Pons (tissue), 1 donor: ENCODE results near the gene PRMT7.
A peak's percentile ranks its signal among the peaks of the same experiment; 100 is the strongest.
"Not testable (repeated sequence)": the region's sequence is repeated elsewhere in the genome, so short reads cannot be mapped to it uniquely, and the experiment has no call there.

ENCODE experiments used
- DNase-seq: peaks from one replicate; pipeline ENCODE4 v3.0.0-alpha.2; 2016; ENCODE audit warnings: low spot score

Gene PRMT7

DNA sequence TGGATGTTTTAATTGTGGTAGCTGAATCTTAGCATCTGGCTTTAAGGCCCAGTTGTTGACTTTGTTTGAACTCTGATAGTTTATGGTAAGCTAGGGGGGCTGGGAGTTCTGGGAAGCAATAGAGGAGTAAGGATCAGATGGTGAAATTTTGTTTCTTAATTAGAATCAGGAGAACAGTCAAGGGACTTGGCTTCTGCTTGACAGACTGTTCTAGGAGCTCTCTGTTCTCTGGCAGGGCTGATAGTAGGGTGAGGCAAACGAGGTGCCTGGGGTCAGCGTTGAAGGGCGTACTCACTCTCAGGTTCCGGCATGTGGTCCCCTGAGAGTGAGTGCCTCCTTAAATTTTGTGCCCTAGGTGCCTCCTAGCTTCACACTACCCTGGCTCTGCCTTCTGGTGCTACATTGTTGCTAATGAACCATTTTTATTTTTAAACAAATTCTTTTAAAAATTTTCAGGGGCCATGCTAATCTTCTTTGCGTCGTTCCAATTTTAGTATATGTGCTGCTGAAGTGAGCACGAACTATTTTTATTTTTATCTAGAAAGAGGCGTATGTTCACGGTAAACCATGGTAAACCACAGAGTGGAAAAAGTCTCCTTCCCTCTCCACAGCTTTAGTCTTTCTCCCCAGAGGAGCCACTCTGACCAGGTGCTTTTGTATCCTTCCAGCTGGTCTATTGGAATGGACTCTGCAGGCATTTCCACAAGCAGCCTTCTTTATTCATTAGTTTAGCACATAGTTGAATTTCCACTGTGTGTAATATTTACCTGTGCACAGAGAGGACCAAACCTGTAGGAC is 26.8 kb upstream of the PRMT7 start:
- DNase-seq, result no peak

DNA sequence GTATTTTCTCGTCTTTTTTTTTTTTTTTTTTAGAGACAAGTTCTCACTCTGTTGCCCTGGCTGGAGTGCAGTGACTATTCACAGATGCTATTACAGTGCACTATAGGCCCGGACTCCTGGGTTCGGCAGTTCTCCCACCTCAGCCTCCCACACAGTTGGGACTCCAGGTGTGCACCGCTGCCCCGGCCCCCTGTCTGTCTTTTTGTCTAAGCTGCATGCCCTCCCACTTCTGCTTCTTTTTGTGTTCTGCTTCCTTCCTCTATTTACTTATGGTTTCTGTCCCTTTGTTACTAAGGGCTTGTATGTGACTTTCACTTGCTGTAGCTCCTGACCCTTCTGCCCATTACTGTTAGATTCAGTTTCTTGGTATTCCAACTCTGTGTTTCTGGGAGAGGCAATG is 26.0 kb upstream of the PRMT7 start:
- DNase-seq, result peak; percentile 53

DNA sequence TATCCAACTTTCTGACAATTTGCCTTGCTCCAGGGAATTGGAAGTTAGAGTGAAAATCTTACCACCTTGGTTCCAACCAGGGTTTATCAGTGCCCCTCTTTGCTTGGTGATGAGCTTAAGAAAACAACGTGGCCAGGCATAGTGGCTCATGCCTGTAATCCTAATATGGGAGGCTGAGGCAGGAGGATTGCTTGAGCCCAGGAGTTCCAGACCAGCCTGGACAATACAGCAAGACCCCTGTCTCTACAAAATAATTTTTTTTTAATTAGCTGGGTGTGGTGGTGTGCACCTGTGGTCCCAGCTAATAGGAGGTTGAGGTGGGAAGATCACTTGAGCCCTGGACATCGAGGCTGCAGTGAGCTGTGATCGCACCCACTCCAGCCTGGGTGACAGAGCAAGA is 25.1 kb upstream of the PRMT7 start:
- no peak for DNase-seq

DNA sequence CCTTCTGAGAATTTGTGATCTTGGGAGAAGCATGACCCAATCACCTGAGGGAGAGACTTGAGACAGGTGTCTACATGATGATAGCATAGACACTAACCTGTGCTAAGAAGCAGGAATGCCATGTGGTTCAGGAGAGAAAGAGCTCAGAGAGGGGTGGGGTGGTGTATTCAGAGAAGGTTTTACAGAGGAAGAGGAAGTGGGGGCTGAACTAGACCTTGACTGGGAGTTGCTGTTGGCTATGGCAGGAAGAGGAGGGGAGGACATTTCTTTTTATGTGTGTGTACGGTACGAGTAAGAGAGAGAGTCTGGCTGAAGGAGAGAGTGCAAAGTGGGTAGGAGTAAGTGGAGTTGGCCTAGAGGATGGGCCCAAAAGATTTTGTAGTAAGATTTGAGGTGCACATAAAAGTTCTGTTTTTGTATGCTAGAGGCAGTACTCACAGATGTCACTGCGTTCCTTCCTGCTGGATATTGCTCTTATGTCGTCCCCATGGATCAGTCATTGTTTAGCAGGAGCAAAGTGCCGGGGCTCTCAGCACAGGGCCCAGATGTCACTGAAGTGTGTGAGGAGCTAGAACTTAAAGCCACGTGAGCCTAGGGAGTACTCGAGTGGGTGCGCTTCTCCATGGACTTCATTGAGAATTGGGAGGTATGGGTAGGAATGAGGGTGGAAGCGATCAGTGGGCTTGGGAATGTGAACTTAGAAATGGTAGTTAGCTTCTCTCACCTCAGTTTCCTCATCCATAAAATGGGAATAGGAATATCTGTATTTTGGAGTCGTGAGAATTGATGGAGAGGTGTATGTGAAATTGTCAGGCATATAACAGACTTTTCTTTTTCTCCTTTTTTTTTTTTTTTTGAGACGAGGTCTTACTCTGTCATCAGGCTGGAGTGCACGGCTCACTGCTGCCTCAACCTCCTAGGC is 24.4 kb upstream of the PRMT7 start:
- DNase-seq, result peak; percentile 38

DNA sequence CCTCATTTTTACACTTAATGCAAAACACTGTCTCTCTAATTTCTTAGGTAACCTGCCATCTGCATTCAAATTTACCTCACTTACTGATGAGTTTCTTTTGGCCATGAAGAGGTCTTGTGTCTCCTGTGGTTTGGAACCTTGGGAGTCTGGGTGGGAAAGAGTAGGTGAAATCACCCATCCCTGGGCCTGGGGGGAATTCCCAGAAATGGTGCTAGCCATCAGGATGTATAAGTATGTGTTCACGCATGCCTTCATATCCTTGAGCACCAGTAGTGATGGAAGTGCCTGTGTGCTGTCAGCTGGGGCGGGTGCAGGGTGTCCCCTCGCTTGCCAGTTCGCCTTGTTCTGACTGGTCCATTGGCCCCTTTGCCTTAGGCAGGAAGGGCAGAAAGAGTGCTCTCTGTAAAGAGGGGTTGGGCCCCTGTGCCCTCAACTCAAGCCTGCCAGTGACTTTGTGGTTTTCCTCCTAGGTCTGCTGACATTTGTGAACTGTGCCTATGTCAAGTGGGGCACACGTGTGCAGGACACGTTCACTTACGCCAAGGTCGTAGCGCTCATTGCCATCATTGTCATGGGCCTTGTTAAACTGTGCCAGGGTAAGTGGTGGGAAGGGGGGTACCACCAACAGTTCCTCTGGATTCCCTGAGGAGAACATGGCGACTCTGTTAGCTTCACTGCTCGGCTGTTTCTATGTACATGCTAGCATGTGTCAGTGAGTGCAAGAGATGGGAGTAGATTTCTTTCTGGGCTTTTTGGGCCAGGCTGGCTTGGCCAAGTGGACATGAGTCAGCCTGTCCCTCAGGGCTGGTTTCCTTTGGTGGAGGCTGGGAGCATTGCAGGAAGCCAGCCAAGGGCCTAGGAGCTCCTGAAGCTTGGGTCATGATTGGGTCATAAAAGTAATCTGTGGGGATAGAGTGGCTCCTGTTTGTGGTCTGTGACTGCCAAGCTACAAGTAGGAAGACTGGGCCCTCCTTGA is 23.3 kb upstream of the PRMT7 start:
- no peak for DNase-seq

DNA sequence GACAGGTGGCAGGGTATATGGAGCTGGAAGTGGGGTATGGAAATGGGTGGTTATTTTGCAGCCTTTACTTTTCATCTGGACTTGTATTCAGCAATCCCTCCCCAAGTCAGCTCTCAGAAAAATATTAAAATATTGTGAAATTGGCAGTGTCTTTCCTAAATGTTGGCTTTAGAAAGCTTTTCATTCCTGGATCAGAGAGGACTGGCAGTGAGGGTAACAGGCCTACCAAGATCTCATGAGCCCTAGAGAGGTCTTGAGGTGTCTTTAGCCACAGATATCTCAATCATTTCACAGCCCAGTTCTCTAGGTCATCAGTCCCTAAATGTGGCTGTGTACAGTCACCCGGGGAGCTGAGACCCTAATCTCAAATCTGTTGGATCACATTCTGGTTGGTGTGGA is 22.6 kb upstream of the PRMT7 start:
- no peak for DNase-seq

DNA sequence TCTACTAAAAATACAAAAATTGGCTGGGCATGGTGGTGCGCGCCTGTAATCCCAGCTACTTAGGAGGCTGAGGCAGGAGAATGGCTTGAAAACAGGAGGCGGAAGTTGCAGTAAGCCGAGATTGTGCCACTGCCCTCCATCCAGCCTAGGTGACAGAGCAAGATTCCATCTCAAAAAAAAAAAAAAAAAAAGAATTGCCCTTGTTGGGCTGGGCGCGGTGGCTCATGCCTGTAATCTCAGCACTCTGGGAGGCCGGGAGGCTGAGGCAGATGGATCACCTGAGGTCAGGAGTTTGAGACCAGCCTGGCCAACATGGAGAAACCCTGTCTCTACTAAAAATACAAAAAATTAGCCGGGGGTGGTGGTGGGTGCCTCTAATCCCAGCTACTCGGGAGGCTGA is 22.0 kb upstream of the PRMT7 start:
- DNase-seq, result not testable (repeated sequence)

DNA sequence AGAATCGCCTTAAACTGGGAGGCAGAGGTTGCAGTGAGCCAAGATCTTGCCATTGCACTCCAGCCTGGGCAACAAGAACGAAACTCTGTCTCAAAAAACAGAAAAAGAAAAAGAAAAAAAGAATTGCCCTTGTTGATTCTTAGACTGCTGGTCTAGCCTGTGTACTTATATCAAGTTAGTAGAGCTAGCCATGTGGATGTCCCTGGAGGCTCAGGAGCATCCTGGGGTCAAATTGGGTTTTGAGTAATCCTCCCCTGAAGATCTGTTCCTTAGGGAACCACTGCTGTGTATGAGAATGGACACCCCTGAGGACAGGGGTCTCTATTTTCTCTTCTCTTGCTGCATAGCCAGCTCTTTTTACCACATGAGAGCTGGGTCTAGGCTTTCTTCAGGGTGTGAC is 21.6 kb upstream of the PRMT7 start:
- no peak for DNase-seq

DNA sequence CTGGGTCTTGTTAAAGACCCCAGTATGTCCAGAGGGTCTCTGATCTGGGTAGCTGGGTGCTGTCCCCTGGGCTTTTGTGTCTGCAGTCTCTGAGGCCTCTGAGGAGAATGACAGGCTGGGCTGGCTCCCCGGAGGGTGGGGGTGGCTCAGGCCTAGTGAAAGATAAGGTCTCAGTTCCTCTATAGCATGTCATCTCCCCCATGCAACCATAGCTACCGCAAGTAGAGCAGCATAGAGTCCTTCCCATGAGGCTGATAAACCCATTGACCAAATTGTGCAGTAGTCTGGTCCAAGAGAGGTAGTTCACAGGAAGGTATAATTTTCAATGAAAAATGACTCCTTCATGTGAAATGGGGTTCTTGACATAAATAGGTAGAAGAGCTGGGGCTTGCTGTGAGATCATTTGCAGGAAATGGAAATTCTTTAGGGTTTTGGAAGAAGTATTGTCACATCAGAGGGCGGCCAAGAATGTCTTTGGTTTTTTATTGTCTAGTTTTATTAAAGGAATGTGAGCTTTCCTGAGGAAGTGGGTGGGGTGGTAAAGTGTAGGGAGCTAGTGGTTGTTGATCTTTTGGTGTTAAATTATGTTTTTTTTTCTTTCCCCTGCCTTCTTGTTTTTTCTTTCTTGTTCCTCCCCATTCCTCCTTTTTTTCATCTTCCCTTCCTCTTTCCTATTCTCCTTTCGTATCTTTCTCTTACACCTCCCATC is 21.0 kb upstream of the PRMT7 start:
- no peak for DNase-seq

DNA sequence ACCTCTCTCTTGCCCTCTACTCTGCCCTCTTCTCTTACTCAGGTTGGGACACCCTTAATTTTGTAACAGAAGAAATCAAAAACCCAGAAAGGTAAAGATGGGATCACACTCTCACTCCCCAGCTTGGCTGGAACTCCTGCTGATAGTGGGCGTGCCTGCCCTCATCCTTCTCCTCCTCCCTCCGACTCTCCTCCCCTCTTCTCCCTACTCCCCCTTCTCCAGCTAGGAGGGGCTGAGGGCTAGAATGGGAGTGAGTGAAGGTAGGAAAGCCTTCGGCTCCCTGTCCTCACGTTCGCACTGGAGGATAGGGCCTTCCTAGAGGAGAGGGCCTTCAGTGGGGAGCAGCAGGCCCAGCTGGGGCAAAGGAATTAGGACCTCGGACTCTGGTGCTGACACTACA is 20.4 kb upstream of the PRMT7 start:
- no peak for DNase-seq

DNA sequence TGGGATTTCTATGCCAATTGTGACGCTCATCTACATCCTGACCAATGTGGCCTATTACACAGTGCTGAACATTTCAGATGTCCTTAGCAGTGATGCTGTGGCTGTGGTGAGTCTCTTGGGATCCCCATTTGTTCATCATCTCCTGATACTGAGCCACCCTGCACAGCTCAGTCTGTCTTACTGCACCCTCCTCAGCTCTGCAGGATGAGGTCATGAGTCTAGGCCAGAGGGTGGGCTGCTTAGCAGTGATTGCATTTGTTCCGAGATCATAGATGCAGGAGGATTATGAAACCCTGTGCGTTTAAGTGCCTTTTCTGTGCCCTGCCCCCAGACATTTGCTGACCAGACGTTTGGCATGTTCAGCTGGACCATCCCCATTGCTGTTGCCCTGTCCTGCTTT is 19.6 kb upstream of the PRMT7 start:
- DNase-seq, result no peak

DNA sequence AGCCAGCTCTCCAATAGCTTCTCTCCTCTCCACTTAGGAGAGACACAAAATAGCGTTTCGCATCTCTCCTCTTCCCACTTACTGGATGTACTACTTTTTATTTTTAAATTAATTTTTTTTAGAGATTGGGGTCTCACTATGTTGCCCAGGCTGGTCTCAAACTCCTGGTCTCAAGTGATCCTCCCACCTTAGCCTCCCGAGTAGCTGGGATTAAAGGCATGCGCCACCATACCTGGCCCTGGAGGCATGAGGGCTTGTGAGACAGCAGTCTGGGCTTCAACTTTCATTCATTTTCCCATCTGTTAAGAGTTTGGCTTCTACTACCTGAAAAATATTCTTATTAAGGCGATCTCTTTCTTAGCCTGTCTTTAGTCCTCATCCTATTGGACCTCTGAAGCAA is 18.4 kb upstream of the PRMT7 start:
- DNase-seq, result no peak

DNA sequence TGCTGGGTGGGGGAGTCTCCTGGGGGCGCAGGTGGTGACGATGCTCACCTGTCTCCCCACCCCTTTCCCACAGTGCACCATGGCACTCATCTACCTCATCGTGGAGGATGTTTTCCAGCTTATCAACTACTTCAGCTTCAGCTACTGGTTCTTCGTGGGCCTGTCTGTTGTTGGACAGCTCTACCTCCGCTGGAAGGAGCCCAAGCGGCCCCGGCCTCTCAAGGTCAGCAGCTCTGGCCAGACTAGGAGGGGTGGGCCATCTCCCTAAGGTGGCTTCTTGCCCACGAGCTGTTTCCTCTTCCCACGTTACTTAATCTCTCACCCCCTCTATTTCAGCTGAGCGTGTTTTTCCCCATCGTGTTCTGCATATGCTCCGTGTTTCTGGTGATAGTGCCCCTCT is 14.5 kb upstream of the PRMT7 start:
- no peak for DNase-seq

DNA sequence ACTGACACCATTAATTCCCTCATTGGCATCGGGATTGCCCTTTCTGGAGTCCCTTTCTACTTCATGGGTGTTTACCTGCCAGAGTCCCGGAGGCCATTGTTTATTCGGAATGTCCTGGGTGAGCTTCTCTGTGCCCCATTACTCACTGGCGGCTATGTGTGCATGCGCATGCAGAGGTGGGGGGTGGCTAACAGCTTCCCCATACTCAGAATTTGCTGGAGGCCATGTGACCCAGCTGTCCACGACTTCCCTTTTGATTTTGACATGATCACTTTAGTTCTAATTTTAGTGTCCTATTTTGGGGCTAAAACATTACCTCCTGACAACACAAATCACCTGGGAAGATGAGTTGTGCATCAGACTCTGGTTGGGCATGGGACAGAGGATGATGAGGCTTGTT is 14.1 kb upstream of the PRMT7 start:
- DNase-seq, result no peak

DNA sequence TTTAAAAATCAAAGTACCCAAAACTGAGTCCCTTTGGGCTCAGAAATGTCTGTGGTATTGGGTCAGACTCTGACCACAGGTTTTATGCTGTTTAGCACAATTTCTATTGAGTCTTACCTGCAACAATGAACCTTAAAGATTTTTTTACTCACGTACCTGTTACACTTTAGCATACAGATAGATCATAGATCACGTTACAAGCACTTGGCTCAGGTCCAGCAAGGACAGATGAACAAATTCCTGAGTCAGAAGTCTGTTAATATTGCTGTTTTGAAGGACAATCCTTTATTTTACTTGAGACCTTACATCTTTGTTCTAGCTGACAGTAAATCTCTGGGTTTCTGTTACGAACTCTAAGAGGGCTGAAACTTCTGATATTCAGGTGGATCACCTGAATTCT is 12.9 kb upstream of the PRMT7 start:
- DNase-seq, result no peak

DNA sequence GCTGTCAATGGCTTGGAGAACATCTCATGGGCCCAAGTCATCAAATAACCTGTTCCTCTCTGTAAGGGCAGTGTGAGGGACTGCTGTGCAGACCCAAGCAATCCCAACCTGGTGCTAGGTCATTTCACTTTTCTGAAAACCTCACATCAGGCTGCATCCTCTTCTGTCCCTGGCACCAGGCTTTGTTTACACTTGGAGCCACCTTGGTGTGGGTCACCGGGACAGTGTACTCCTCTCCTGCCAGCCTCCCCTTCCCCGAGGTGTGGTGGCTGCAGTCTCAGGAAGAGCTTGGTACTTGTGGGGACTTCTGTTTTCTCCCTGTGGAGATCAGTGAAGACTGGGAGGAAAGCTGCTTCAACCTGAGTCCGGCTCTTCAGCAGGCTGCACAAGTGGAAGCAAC is 12.5 kb upstream of the PRMT7 start:
- no peak for DNase-seq

DNA sequence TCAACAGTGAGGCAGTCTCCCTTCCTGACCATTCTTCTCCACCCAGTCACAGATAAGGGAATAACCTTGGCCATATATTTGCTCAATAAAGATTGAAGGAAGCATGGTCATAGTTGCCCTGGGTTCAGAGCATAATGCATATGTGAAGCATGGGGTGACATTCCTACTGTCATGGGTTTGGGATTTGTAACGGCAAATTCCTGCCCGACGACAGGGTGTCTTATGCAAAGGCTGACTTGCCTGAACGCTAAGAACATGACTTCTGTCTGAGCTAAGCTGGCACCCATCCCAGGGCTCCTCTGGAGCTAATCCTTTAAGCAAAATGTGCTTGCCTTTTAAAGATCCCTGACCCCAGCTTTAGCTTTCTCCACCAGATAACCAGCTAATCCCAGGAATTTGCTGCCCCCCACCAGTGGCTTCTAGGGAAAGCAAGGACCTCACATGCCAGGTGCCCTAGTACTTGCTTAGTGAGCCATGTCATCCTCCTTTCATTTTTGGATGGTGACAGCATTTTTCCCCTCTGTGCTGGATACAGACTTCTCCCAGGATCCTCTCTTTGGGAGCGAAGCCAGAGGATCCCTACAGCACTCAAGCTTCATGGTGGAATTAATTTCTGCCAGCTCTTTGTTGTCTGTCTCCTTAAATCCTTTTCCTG is 11.8 kb upstream of the PRMT7 start:
- DNase-seq, result no peak

DNA sequence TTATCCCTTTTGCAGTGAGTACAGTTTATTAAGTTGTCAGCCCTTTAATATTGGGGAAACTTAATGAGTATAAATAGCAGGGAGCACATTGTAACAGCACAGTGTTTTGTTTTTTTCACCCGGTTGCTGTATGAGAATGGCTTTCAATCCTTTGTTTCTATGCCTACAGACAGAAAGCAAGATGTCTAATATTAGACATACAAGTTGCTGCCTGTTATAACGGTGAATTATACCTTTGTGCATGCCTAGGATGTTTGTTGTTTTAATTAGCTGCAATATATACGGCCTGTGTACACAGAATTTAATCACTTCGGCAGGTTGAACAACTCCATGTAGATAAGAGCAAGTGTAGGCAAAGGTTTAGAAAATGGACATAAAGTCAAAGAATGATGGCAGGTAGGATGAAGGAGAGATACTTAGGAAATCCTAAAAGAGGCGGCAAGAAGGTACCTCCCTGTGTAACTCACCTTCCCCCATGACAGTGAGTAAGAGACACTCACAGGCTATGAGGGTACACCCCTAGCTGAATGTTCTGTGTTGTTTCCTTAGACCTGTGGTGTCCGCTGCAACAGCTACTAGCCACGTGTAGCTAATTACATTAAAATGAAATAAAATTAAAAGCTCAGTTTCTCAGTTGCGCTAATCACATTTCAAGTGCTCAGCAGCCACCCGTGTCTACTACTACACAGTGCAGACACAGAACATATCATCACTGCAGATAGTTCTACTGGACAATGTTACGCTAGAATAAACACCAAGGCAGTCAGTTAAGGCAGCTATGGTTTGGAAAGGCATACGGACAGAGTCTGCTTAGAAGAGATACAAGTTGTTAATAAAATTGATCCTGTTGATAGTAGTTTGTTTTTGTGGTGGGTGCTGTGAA is 11.0 kb upstream of the PRMT7 start:
- no peak for DNase-seq

DNA sequence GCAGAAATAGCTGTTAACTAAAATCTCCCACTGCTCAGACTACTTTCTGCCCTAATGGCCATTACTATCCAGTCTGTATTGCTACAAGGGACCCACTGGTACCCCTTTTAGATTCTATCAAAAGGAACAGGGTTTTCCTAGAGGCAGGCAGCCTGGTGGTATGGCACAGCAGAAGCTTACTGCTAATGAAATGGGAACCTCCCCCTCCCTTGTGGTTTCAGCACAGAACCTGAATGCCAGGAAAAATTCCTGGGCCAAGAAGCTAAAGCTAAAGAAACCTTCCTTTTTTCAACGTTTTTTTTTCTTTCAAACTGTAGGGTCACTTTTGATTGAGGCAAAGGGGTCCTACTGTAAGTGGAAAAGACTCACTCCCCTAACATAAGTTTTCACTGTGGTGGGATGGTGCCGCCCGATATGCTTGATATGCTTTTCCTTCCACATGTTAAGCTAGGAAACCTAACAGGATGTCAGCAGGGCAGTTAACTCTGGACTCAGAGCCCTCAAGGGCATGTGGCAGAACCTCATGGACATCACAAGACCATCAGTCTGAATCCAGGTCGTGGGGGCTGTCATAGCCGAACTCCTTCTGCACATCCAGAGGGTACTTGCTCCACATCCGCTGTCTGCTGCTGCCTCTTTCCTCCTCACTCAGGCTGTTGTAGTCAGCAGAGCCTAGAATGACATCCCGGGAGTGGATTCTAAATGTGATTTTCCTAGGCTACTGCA is 9.9 kb upstream of the PRMT7 start:
- DNase-seq, result no peak
